ENCODE results near the gene TSKS.

TSKS gene

GRCh38 chr19:49792829-49793560, 29.9 kb upstream of the TSKS start:
- no peak for DNase-seq (ENCODE audit: low read depth in 2 of 2)

DNA sequence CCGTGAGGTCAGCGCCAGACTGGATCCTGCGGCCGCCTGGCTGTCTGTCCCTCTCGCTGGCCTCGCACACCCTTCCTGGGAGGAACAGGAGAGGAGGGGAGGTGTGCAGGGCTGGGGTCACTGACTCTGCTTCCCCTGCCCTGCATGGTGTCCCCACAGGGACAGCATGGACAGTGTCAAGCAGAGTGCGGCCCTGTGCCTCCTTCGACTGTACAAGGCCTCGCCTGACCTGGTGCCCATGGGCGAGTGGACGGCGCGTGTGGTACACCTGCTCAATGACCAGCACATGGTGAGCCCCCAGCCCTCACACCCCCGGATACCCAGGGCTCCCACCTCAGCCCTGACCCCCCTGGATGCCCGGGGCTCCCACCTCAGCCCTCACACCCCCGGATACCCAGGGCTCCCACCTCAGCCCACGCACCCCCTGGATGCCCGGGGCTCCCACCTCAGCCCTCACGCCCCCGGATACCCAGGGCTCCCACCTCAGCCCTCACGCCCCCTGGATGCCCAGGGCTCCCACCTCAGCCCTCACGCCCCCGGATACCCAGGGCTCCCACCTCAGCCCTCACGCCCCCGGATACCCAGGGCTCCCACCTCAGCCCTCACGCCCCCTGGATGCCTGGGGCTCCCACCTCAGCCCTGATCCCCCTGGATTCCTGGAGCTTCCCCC, 28.8 kb upstream of the TSKS start:
- DNase-seq (ENCODE audit: low read depth in 2 of 2): no peak

GRCh38 chr19:49790866-49791265, 27.8 kb upstream of the TSKS start:
- no peak for DNase-seq (ENCODE audit: low read depth in 2 of 2)

DNA sequence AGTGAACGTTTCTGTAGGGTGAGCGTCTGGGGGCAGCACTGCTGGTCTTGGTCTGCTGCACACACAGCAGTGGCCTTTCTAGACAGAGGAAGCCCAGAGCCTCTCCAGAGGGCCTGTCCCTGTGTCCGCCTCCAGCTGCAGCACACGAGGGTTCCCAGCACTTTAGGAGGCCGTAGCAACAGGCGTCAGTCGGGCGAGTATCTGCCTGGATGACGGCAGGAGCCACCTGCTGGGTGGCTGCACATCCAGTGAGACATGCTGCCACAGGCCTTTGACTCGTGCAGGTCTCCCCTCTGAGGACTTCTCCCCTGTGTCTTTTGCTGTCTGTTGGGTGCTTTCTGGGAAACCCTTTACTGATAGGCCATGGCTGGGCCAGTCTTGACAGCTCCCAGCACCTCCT, 25.8 kb upstream of the TSKS start:
- no peak for DNase-seq (ENCODE audit: low read depth in 2 of 2)

DNA sequence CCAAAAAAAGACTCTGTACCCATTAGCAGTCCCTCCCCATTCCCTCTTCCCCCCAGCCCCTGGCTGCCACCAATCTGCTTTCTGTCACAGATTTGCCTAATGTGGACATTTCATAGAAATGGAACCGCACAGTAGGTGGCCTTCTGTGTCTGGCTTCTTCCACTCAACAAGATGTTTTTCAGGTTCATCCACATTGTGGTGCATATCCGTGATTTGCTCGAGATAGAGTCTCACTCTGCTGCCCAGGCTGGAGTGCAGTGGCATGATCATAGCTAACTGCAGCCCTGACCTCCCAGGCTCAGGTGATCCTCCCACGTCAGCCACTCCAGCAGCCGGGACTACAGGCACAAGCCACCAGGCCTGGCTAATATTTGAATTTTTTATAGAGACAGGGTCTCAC, 24.6 kb upstream of the TSKS start:
- DNase-seq (ENCODE audit: low read depth in 2 of 2): no peak

DNA sequence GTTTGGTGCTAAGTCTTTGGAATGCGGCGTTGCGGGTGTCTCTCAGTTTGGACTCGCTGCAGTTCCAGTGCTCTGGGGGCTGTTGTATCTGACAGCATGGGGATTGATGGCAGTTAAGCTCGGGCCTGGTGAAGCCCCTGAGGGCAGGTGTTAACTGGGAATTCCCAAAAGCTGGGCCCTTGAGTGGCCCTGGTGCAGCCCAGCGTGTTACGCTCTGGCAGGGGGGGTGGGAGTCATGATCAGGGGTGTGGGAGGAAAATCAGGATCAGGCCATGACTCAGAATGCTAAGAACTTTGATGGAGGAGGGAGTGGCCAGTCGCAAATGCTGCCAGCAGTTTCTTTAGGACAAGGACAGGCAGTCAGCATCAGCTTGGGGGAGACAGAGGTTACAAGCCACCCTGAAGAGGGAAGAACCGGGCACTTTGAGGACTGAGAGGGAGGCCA, 23.3 kb upstream of the TSKS start:
- no peak for DNase-seq (ENCODE audit: low read depth in 2 of 2)

DNA sequence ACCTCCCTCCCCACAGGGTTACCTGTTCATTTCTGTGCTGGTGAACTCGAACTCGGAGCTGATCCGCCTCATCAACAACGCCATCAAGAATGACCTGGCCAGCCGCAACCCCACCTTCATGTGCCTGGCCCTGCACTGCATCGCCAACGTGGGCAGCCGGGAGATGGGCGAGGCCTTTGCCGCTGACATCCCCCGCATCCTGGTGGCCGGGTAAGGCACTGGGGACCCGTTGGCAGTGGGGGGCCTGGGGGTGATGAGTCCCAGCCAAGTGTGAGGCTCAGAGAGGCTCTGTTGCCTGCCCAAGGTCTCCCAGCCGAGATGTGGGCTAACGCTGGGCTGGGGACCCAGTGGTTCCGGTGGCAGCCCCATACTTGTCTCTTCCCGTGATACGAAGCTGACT, 19.4 kb upstream of the TSKS start:
- no peak for DNase-seq (ENCODE audit: low read depth in 2 of 2)

DNA sequence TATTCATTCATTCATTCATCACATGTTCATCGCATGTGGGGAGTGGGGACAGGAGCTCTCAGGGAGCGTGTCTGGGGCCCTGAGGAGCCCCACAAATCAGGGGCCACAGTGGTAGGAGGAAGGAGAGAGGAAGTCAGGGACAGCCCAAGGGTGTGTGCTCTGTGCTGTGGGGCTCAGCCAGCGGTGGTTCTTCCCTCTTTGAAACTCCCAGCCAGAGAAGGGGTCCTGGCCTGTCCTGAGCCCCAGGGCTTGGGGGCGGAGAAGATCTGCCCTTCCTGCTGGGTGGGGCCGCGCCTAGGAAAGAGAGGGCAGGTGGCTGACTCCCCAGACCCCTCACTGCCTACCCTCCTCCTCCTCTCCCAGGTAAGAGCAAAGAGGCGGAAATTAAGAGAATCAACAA, 18.3 kb upstream of the TSKS start:
- DNase-seq (ENCODE audit: low read depth in 2 of 2): no peak

DNA sequence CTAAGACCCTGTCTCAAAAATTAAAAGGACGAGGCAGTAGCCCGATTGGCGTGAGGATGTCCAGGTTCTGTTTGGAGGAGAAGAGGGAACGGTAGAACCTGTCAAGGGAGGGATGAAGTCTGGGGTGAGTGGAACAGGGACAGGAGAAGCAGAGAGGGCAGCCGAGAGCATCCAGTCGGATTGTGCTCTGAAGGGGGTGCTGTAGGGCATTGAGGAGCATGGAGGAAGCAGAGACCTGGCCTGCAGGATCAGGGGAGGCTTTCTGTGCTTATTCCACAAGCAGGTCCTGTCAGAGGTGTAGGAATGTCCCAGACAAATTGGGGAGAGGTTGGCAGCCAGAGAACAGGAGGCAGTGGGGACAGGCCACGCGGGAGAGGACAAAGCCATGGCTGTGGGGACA, 17.8 kb upstream of the TSKS start:
- no peak for DNase-seq (ENCODE audit: low read depth in 2 of 2)

DNA sequence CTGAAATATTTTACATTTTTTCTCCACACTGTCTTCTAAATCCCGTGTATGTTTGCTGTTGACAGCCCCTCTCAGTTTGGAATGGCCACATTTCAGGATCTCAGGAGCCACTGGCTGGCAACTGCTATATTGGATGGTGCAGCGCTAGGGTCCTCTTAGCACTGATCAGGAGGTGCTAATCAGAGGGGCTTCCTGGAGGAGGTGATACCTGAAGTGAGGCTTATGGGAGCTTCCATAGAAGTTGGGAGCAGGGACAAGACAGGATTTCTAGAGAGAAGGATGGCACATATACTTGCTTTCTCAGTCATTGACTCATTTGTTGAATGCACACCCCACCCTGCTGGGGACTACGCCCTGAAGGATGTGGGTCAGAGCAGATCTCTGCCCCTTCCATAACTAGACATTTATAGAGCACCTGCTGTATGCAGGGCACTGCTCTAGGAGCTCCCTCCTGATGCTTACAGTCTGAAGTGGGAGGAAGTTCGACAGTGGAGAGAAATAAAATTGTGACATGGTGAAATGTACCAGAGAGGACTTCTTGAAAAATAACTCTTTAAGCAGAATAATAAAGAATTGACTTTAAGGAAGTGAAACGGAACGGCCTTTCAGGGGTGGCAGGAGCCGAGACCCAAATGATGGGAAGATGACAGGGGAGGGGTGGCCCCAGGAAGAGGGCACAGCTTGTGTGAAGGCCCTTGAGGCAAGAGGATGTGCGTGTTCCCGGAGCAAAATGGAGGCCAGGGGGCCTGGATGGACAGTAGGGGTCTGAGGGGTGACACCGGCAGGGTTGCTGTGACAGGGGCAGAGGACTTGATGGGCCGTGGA, 16.8 kb upstream of the TSKS start:
- DNase-seq (ENCODE audit: low read depth in 2 of 2): no peak

DNA sequence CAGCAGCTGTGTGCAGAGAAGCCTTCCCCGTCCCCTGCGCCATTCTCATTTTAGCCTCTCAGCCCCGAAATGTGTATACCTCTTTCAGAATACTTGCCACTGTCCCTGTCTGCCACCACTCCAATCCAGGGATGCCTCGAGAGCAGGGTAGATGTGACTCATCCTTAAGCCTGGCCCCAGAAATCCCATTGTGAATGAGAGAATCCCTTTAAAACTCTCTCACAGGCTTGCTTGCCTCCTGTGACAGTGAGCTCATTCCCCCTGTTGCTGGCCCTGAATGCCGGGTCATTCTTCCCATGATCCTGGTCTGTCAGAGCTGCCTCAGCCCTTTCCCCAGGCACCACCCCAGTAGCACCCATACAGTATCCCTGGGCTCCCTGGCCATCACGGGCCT, 13.3 kb upstream of the TSKS start:
- no peak for DNase-seq (ENCODE audit: low read depth in 2 of 2)

DNA sequence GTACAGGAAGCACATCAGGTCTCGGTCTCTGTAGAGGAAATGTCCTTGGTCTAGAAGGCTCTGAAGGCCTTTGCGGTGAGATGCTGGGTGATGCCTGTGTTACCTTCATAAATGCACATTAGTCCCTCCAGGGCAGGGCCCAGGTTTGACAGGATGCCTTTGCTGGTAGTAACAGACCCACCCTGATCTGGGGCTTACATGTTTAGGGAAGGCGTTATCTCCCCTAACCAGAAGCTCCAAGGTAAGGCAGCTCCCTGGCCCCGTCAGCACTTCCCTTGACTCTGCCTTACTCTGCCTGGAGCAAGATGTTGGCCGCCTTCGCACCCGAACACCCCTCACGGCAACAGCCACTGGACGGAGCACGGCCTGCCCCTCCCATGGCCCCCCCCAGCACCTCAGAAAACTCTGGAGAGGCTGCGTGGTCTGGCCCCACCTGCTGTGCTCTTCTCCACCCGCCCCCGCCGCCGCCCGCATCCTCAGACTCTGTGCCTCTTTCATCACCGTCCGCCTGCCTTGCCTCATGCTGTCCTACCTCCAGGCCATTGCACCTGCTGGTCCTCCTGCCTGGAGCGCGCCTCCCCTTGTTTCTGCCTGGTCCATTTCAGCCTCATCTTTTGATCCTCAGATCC, 12.8 kb upstream of the TSKS start:
- DNase-seq (ENCODE audit: low read depth in 2 of 2): no peak

DNA sequence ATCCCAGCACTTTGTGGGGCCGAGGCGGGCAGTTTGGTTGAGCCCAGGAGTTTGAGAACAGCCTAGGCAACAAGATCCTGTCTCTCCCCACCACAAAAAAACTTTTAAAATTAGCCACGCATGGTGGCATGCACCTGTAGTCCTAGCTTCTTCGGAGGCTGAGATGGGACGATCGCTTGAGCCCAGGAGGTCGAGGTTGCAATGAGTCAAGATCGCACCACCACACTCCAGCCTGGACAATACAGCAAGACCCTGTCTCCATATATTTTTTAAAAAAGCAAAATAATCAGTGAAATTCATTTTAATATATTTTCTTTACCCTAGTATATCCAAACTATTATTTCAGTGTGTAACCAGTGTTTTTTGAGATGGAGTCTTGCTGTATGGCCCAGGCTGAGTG, 11.9 kb upstream of the TSKS start:
- DNase-seq (ENCODE audit: low read depth in 2 of 2): no peak

- DNase-seq (ENCODE audit: low read depth in 2 of 2): no peak
Observed at GRCh38 chr19:49773663-49774350, 10.7 kb upstream of the TSKS start.

- no peak for DNase-seq (ENCODE audit: low read depth in 2 of 2)
Observed at GRCh38 chr19:49772850-49773432, 9.8 kb upstream of the TSKS start.

- DNase-seq (ENCODE audit: low read depth in 2 of 2): no peak
Observed at GRCh38 chr19:49771674-49772139, 8.6 kb upstream of the TSKS start.

DNA sequence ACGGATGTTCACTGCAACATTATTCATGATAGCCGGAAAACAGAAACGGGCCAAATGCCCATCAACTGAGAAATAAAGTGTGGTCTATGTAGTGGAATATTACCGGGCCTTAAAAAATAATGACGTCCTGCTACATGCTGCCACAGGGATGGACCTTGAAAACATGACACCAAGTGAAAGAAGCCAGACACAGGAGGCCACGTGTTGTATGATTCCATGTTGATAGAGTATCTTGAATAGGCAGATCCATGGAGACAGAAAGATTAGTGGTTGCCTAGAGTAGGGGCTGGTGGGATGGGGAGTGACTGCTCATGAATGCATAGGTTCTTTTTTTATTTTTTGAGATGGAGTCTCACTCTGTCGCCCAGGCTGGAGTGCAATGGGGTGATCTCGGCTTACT, 7.4 kb upstream of the TSKS start:
- DNase-seq (ENCODE audit: low read depth in 2 of 2): no peak

DNA sequence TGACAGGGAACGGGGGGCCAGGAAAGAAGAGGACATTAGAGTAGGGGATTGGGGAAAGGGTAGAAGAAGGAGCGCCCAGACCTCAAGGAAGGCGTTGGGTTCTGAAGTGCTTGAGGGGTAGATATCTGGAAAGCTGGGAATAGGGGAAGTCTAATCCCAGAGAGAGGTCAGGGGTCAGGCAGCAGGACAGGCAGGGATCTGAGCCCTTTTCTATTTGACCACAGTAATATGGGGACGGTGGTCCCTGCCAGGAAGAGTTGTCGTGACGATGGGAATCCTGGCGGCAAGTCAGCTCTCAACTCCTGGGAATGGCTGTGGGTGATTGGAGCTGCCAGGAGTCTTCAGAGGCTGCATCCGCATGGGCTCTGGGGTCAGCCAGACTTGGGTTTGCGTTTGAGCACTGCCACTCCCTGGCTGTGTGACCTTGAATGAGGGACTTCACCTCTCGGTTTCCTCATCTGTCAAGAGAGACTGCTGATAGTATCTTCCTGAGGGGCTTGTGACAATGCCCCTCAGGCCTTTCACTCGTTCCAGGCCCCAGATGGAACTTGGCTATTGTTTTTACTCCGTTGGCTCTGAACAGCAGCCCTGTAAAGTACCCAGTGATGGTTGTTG, 5.0 kb upstream of the TSKS start:
- DNase-seq (ENCODE audit: low read depth in 2 of 2): no peak

GRCh38 chr19:49767381-49767780, 4.3 kb upstream of the TSKS start:
- no peak for DNase-seq (ENCODE audit: low read depth in 2 of 2)

DNA sequence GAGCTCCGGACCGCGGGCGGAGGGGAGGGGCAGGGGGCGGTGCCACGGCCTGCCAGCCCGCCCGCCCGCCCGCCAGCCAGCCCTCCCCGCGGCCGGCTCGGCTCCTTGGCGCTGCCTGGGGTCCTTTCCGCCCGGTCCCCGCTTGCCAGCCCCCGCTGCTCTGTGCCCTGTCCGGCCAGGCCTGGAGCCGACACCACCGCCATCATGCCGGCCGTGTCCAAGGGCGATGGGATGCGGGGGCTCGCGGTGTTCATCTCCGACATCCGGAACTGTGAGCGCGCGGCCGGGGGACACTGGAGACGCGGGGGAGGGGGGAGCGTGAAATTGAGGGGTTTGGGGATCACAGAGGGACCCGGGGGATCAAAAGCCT, 3.8 kb upstream of the TSKS start, which contains the start of gene AP2A1:
TSS of gene AP2A1 (plus strand) at position 72 of the 370 bp plus-strand sequence. CDS start at position 205, 133 bp downstream.
- no peak for DNase-seq (ENCODE audit: low read depth in 2 of 2)
